ENCODE results near the gene ARHGEF17. TPM values are rescaled to one million over a fixed set of nuclear protein-coding genes. Genes with fewer than 3 reads are reported as not detected.

ARHGEF17 gene
- total RNA-seq, 2 experiments from 2014 or later, result 0.19 TPM; not detected in 1

- no peak for DNase-seq
- intact Hi-C loops (cut with micrococcal nuclease), result no loop called here
- CTCF ChIA-PET, result interaction anchor here (1.8 to 11.5 kb wide), 2 partner anchors 8 to 40 kb away, joined by 10 to 83 read pairs; no protein-coding TSS in a partner anchor
- peaks cover 4% of the 10 kb centered on the region for H3K27me3 Mint-ChIP-seq (ENCODE audit: low read depth)
- no peak overlapping the region for H3K27ac Mint-ChIP-seq
- no peaks in the 10 kb centered on the region for H3K9me3 Mint-ChIP-seq
- peaks cover 3% of the 10 kb centered on the region for H3K4me1 Mint-ChIP-seq (ENCODE audit: low read depth)
- no peaks in the 10 kb centered on the region for H3K36me3 Mint-ChIP-seq (ENCODE audit: low read depth)
- H3K4me3 Mint-ChIP-seq, result no peak overlapping the region
These were observed 11.4 kb upstream of the ARHGEF17 start for GRCh38 chr11:73296501-73297230.

DNA sequence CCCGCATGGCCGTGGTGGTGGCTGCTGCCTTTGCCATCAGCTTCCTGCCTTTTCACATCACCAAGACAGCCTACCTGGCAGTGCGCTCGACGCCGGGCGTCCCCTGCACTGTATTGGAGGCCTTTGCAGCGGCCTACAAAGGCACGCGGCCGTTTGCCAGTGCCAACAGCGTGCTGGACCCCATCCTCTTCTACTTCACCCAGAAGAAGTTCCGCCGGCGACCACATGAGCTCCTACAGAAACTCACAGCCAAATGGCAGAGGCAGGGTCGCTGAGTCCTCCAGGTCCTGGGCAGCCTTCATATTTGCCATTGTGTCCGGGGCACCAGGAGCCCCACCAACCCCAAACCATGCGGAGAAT lies 10.9 kb upstream of the ARHGEF17 start:
- Mint-ChIP-seq H3K4me1 (ENCODE audit: low read depth) (peaks cover 3% of the 10 kb centered on the region), H3K9me3 (no peaks in the 10 kb centered on the region), H3K4me3 (no peak overlapping the region), H3K36me3 (ENCODE audit: low read depth) (no peaks in the 10 kb centered on the region), H3K27me3 (ENCODE audit: low read depth) (peaks cover 4% of the 10 kb centered on the region), H3K27ac (no peak overlapping the region)
- intact Hi-C loops (cut with micrococcal nuclease), result no loop called here
- CTCF ChIA-PET, result interaction anchor here (1.3 to 2.2 kb wide), 3 partner anchors 8 to 54 kb away, joined by 7 to 10 read pairs (median 10); no protein-coding TSS in a partner anchor
- no peak for DNase-seq

DNA sequence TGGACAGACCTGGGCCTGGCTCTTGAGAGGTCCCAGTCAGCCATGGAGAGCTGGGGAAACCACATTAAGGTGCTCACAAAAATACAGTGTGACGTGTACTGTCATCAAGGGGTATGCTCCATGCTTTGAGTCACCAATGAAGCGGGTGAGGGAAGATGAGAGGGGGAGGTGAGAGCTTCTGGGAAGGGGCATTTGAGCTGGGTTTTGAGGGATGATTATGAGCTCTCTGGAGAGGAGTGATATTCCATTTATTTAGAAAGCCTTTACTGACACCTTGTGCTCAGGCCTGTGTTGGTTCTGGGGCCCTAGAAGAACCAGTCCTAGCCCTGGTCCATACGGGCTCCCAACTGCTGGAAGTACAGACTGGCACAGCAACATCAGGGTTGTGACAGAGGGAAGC lies 10.4 kb upstream of the ARHGEF17 start:
- Mint-ChIP-seq H3K27ac (no peak overlapping the region), H3K27me3 (ENCODE audit: low read depth) (peaks cover 4% of the 10 kb centered on the region), H3K4me3 (no peak overlapping the region), H3K36me3 (ENCODE audit: low read depth) (no peaks in the 10 kb centered on the region), H3K9me3 (no peaks in the 10 kb centered on the region), H3K4me1 (ENCODE audit: low read depth) (peaks cover 3% of the 10 kb centered on the region)
- intact Hi-C loops (cut with micrococcal nuclease), result no loop called here
- DNase-seq, result no peak
- CTCF ChIA-PET, result interaction anchor here (0.6 to 2.2 kb wide), 7 partner anchors 9 to 54 kb away, joined by 3 to 10 read pairs (median 5); no protein-coding TSS in a partner anchor

DNA sequence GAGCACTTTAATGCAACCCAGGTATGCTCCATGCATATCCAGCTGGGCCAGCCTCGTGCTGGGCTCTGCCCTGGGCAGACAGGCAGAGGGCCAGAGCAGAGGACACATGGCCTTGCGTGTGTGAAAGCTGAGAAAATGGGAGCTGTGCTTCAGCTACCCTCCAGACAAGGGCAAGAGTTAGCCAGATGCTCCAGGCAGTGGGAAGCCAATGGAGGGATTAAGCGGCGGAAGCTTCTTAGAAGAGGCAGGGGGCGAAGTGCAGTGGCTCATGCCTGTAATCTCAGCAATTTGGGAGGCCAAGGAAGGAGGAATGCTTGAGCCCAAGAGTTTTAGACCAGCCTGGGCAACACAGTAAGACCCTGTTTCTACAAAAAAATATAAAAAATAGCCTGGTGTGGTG lies 9.8 kb upstream of the ARHGEF17 start:
- Mint-ChIP-seq H3K4me1 (ENCODE audit: low read depth) (peaks cover 3% of the 10 kb centered on the region), H3K27me3 (ENCODE audit: low read depth) (peaks cover 8% of the 10 kb centered on the region)
- CTCF ChIA-PET, result interaction anchor here (0.6 to 2.2 kb wide), 9 partner anchors 8 to 432 kb away, joined by 3 to 10 read pairs (median 3); no protein-coding TSS in a partner anchor

DNA sequence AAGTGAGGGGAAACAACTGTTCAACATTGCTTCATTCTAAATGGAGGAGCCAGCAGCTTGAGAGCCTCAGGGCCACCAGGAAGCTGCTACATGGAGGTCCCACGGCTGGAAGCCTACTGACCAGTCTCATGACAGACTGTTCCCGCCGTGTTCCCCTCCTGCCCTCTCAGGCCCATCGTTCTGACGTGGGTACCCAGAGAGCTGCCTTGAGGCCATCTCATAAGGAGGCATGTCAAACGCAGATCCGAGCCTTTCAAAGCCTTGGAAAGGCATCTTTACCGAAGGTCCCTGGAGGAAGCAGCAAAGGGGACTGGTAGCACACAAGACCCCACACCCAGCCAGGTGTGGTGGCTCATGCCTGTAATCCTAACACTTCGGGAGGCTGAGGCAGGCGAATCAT lies 8.3 kb upstream of the ARHGEF17 start:
- no peak overlapping the region for H3K4me3 Mint-ChIP-seq
- CTCF ChIA-PET, result interaction anchor here (0.6 to 1.6 kb wide), 4 partner anchors 7 to 52 kb away, joined by 3 to 5 read pairs (median 4); no protein-coding TSS in a partner anchor
- H3K27ac Mint-ChIP-seq, result no peak overlapping the region
- H3K9me3 Mint-ChIP-seq, result no peaks in the 10 kb centered on the region
- H3K4me1 Mint-ChIP-seq (ENCODE audit: low read depth), result peaks cover 3% of the 10 kb centered on the region
- intact Hi-C loops (cut with micrococcal nuclease), result no loop called here
- no peaks in the 10 kb centered on the region for H3K36me3 Mint-ChIP-seq (ENCODE audit: low read depth)
- peaks cover 8% of the 10 kb centered on the region for H3K27me3 Mint-ChIP-seq (ENCODE audit: low read depth)
- DNase-seq, result no peak

More for the DNA sequence above, 9.8 kb upstream of the ARHGEF17 start:
- no peak for DNase-seq
- Mint-ChIP-seq H3K4me3 (no peak overlapping the region), H3K36me3 (ENCODE audit: low read depth) (no peaks in the 10 kb centered on the region), H3K9me3 (no peaks in the 10 kb centered on the region), H3K27ac (no peak overlapping the region)
- intact Hi-C loops (cut with micrococcal nuclease), result no loop called here

DNA sequence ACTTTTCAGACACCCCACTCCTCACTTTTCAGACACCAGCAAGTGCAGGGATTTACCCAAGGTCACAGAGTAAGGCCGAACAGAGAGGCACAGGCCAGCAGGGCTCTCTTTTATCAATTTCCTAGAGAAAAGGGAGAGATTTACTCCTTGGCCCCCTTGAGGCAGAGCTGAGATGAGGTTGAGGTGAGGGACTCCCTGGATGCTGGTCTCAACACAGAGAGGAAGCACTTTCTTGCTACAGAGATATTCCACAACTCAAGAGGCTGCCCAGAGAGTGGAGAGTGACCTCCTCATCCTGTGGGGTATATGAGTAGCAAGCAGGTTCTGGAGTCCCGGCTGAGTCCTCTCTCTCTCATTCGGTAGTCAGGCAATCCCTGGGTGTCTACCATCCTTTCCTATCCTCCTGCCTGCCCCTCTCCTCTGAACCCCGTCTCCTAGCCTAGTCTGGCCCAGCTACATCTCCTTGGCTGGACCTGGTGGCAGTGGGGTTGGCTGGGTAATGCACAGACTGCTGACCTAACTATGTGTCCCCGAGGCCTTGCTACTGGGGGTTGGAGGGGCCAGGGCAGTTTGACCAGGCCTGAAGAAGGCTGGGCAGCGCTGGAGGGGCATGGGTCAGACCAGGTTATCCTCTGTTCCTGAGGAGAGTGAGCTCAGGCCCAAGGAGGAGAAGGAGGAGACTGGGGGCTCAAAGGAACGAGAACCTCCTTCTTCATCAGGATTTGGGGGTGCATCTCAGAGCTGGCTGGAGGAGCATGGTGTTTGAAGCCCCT lies 1.8 kb upstream of the ARHGEF17 start:
- Mint-ChIP-seq H3K4me3 (no peak overlapping the region), H3K27me3 (ENCODE audit: low read depth) (peaks cover 15% of the 10 kb centered on the region), H3K9me3 (no peaks in the 10 kb centered on the region), H3K36me3 (ENCODE audit: low read depth) (no peaks in the 10 kb centered on the region), H3K4me1 (ENCODE audit: low read depth) (peaks cover 6% of the 10 kb centered on the region), H3K27ac (no peak overlapping the region)
- no peak for DNase-seq
- CTCF ChIA-PET, result interaction anchor here (0.7 to 6.4 kb wide), 17 partner anchors 7 to 356 kb away, joined by 3 to 73 read pairs (median 5); no protein-coding TSS in a partner anchor
- intact Hi-C loops (cut with micrococcal nuclease), result loop anchor here (2.0 kb wide), 2 partner anchors 87 to 355 kb away; no protein-coding TSS in a partner anchor

GRCh38 chr11:73306977-73307322 lies 1.1 kb upstream of the ARHGEF17 start:
- H3K9me3 Mint-ChIP-seq, result no peaks in the 10 kb centered on the region

GRCh38 chr11:73307323-73308002 lies 613 bp upstream of the ARHGEF17 start:
- intact Hi-C loops (cut with micrococcal nuclease), result loop anchor here (1.0 to 2.0 kb wide), 5 partner anchors 28 to 353 kb away; partner anchors contain the start of gene RELT
- CTCF ChIA-PET, result interaction anchor here (0.6 to 6.4 kb wide), 18 partner anchors 8 to 624 kb away, joined by 3 to 73 read pairs (median 5); no protein-coding TSS in a partner anchor
- Mint-ChIP-seq H3K27me3 (ENCODE audit: low read depth) (peaks cover 15% of the 10 kb centered on the region), H3K36me3 (ENCODE audit: low read depth) (no peaks in the 10 kb centered on the region), H3K4me1 (ENCODE audit: low read depth) (peaks cover 6% of the 10 kb centered on the region), H3K27ac (no peak overlapping the region), H3K9me3 (no peaks in the 10 kb centered on the region), H3K4me3 (peak overlapping the region; percentile 76)
- peak; percentile 95 for DNase-seq

More at GRCh38 chr11:73306977-73307322, 1.1 kb upstream of the ARHGEF17 start:
- H3K4me3 Mint-ChIP-seq, result peak overlapping the region; percentile 76
- H3K27me3 Mint-ChIP-seq (ENCODE audit: low read depth), result peaks cover 15% of the 10 kb centered on the region
- DNase-seq, result no peak
- H3K27ac Mint-ChIP-seq, result no peak overlapping the region
- no peaks in the 10 kb centered on the region for H3K36me3 Mint-ChIP-seq (ENCODE audit: low read depth)
- H3K4me1 Mint-ChIP-seq (ENCODE audit: low read depth), result peaks cover 6% of the 10 kb centered on the region
- CTCF ChIA-PET, result interaction anchor here (0.6 to 6.4 kb wide), 16 partner anchors 8 to 459 kb away, joined by 3 to 73 read pairs (median 6); no protein-coding TSS in a partner anchor
- intact Hi-C loops (cut with micrococcal nuclease), result loop anchor here (1.0 to 2.0 kb wide), 5 partner anchors 28 to 354 kb away; partner anchors contain the start of gene RELT

GRCh38 chr11:73308961-73309919 lies 1.2 kb downstream of the ARHGEF17 start:
- intact Hi-C loops (cut with micrococcal nuclease), result no loop called here
- Mint-ChIP-seq H3K36me3 (ENCODE audit: low read depth) (no peaks in the 10 kb centered on the region), H3K27ac (no peak overlapping the region), H3K27me3 (ENCODE audit: low read depth) (peaks cover 11% of the 10 kb centered on the region), H3K4me1 (ENCODE audit: low read depth) (peaks cover 6% of the 10 kb centered on the region), H3K9me3 (no peaks in the 10 kb centered on the region), H3K4me3 (no peak overlapping the region)
- CTCF ChIA-PET, result interaction anchor here (0.8 to 6.4 kb wide), 5 partner anchors 10 to 42 kb away, joined by 3 to 73 read pairs (median 3); no protein-coding TSS in a partner anchor
- DNase-seq, result no peak

DNA sequence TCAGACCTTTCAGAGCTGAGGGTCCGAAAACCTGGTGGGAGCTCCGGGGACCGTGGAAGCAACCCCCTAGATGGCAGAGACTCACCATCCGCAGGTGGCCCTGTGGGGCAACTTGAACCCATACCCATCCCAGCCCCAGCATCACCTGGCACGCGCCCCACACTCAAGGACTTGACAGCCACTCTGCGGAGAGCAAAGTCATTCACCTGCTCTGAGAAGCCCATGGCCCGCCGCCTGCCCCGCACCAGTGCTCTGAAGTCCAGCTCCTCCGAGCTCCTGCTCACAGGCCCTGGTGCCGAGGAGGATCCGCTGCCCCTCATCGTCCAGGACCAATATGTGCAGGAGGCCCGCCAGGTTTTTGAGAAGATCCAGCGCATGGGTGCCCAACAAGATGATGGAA lies 2.0 kb downstream of the ARHGEF17 start:
- Mint-ChIP-seq H3K4me1 (ENCODE audit: low read depth) (peaks cover 6% of the 10 kb centered on the region), H3K4me3 (no peak overlapping the region), H3K9me3 (no peaks in the 10 kb centered on the region), H3K27me3 (ENCODE audit: low read depth) (peaks cover 11% of the 10 kb centered on the region), H3K27ac (no peak overlapping the region), H3K36me3 (ENCODE audit: low read depth) (no peaks in the 10 kb centered on the region)
- no peak for DNase-seq
- intact Hi-C loops (cut with micrococcal nuclease), result no loop called here
- CTCF ChIA-PET, result interaction anchor here (0.8 to 6.4 kb wide), 3 partner anchors 18 to 26 kb away, joined by 3 to 73 read pairs (median 3); no protein-coding TSS in a partner anchor
